Fibroblast of skin of scalp (primary cell): ENCODE results near the gene OR10A5.
"Not testable (repeated sequence)": the region's sequence is repeated elsewhere in the genome, so short reads cannot be mapped to it uniquely, and the experiment has no call there.

ENCODE experiments used
- DNase-seq: peaks from one replicate; pipeline ENCODE4 v3.0.0-alpha.2; 2013

OR10A5 gene

GRCh38 chr11:6876325-6876724 lies 30.8 kb downstream of the OR10A5 start, which contains the start of gene OR10A4:
Gene OR10A4 (plus strand): TSS chr11:6876625. CDS start chr11:6876648, 23 bp downstream.
- DNase-seq = no peak

- no peak for DNase-seq
Observed at GRCh38 chr11:6876914-6877313, 31.4 kb downstream of the OR10A5 start.

- DNase-seq = no peak
Observed at GRCh38 chr11:6882751-6883150, 37.3 kb downstream of the OR10A5 start.

- DNase-seq = not testable (repeated sequence)
Observed at GRCh38 chr11:6887711-6888110, 42.2 kb downstream of the OR10A5 start.

- DNase-seq = no peak
Observed at GRCh38 chr11:6888830-6889229, 43.3 kb downstream of the OR10A5 start.

GRCh38 chr11:6889835-6890234 lies 44.4 kb downstream of the OR10A5 start:
- no peak for DNase-seq

- DNase-seq = no peak
Observed at GRCh38 chr11:6892400-6892799, 46.9 kb downstream of the OR10A5 start, which contains the start of gene OR2D2. Gene OR2D2 (minus strand): TSS chr11:6892500. CDS start chr11:6892500, 0 bp downstream.

GRCh38 chr11:6894097-6894496 lies 48.6 kb downstream of the OR10A5 start:
- DNase-seq = no peak

- DNase-seq = no peak
Observed at GRCh38 chr11:6895010-6895409, 49.5 kb downstream of the OR10A5 start.
